Testis (tissue), 2 donors: Measurements from ENCODE around the gene IFNL3.

Experiments
- CTCF ChIP-seq, 3 experiments: fragments of 450-650 bp in 2 of 3; fragments of 200-600 bp in 1 of 3; sonication (generic) in 1 of 3; IDR thresholded peaks; one replicate each; pipeline ENCODE4 v1.5.1; 2016 to 2019; ENCODE audit warnings: antibody characterized with exemption in 3 of 3, mild to moderate bottlenecking in 2 of 3, moderate library complexity in 1 of 3
- POLR2A ChIP-seq: fragments of 450-650 bp; IDR thresholded peaks from one replicate; pipeline ENCODE4 v1.6.1; 2017; ENCODE audit warnings: antibody characterized with exemption, mild to moderate bottlenecking, moderate library complexity

- TF ChIP-seq CTCF (IDR thresholded peaks at IDR 0.05) = no peak
- TF ChIP-seq POLR2A = no peak
Measured at GRCh38 chr19:39251081-39251480, 6.3 kb upstream of the IFNL3 start.
